Nephron progenitor cell (in vitro differentiated cells): ENCODE measurements around the gene ACTN4.

ENCODE experiments used
- DNase-seq: peaks from one replicate; pipeline ENCODE4 v3.0.0; 2021
- H3K27ac Mint-ChIP-seq: 2 replicates; pipeline ENCODE4 v1.8.0; 2021; ENCODE audit warnings: mild to moderate bottlenecking, moderate library complexity, mixed read lengths
- H3K27me3 Mint-ChIP-seq: 2 replicates; pipeline ENCODE4 v1.8.0; 2021; ENCODE audit warnings: mild to moderate bottlenecking, low read depth, mixed read lengths; ENCODE audit not compliant: poor library complexity
- H3K36me3 Mint-ChIP-seq: 2 replicates; pipeline ENCODE4 v1.8.0; 2021; ENCODE audit warnings: low read depth, mixed read lengths
- H3K4me1 Mint-ChIP-seq: 2 replicates; pipeline ENCODE4 v1.8.0; 2021; ENCODE audit warnings: mixed read lengths
- H3K4me3 Mint-ChIP-seq: 2 replicates; pipeline ENCODE4 v1.8.0; 2021; ENCODE audit warnings: mild to moderate bottlenecking, moderate library complexity, mixed read lengths
- H3K9me3 Mint-ChIP-seq: 2 replicates; pipeline ENCODE4 v1.8.0; 2021; ENCODE audit warnings: mild to moderate bottlenecking, moderate library complexity, mixed read lengths
- CTCF ChIP-seq: fragments of 200-600 bp; sonication (generic); IDR thresholded peaks from 2 replicates; pipeline ENCODE4 v1.5.0; 2021; ENCODE audit warnings: antibody characterized with exemption

ACTN4 gene

GRCh38 chr19:38740932-38741331, 93.5 kb downstream of the ACTN4 start:
- H3K4me1 Mint-ChIP-seq: peaks cover 7% of the 10 kb centered on the region

GRCh38 chr19:38741670-38742069, 94.2 kb downstream of the ACTN4 start:
- no peak for TF ChIP-seq CTCF
- Mint-ChIP-seq H3K9me3 (no peaks in the 10 kb centered on the region), H3K4me1 (peaks cover 7% of the 10 kb centered on the region), H3K4me3 (no peak overlapping the region), H3K27ac (peak overlapping the region; percentile 47), H3K27me3 (peaks cover 31% of the 10 kb centered on the region), H3K36me3 (no peaks in the 10 kb centered on the region)
- DNase-seq: no peak

More at GRCh38 chr19:38740932-38741331, 93.5 kb downstream of the ACTN4 start:
- no peaks in the 10 kb centered on the region for H3K9me3 Mint-ChIP-seq
- H3K36me3 Mint-ChIP-seq: no peaks in the 10 kb centered on the region
- H3K27ac Mint-ChIP-seq: no peak overlapping the region
- H3K4me3 Mint-ChIP-seq: no peak overlapping the region
- DNase-seq: no peak
- peaks cover 35% of the 10 kb centered on the region for H3K27me3 Mint-ChIP-seq
- no peak for TF ChIP-seq CTCF

GRCh38 chr19:38742296-38742695, 94.8 kb downstream of the ACTN4 start:
- DNase-seq: no peak
- Mint-ChIP-seq H3K4me3 (no peak overlapping the region), H3K9me3 (no peaks in the 10 kb centered on the region), H3K4me1 (peaks cover 7% of the 10 kb centered on the region), H3K27ac (no peak overlapping the region), H3K36me3 (no peaks in the 10 kb centered on the region), H3K27me3 (peaks cover 26% of the 10 kb centered on the region)
- TF ChIP-seq CTCF: no peak

DNA sequence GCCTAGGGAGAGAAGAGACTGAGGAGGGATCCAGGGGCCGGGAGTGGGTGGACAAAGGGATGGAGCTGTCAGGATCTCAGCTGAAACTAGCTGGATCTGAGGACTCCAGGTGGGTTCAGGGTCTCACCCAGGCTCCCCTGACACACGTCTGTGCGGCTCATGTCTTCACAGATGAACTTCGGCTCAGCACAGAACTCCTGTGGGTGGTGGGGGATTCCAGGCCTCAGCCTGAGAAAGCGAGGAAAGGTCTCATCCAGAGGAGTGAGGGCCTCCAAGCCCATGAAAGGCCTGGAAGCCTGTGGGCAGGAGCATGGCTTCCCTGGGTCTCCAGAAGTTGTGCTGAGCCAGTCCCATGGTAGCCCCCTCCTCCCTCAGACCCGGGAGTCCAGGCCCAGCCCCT, 95.5 kb downstream of the ACTN4 start:
- Mint-ChIP-seq H3K36me3 (no peaks in the 10 kb centered on the region), H3K27ac (no peak overlapping the region), H3K4me1 (peaks cover 2% of the 10 kb centered on the region), H3K4me3 (no peak overlapping the region), H3K27me3 (peaks cover 24% of the 10 kb centered on the region), H3K9me3 (no peaks in the 10 kb centered on the region)
- TF ChIP-seq CTCF: no peak
- DNase-seq: no peak

GRCh38 chr19:38743394-38744297, 96.2 kb downstream of the ACTN4 start:
- DNase-seq: no peak
- no peak for TF ChIP-seq CTCF
- peaks cover 23% of the 10 kb centered on the region for H3K27me3 Mint-ChIP-seq
- no peaks in the 10 kb centered on the region for H3K36me3 Mint-ChIP-seq
- H3K9me3 Mint-ChIP-seq: no peaks in the 10 kb centered on the region
- no peak overlapping the region for H3K27ac Mint-ChIP-seq
- H3K4me1 Mint-ChIP-seq: no peaks in the 10 kb centered on the region
- H3K4me3 Mint-ChIP-seq: no peak overlapping the region

- H3K27ac Mint-ChIP-seq: no peak within 1 kb of the TSS
- no peaks in the 10 kb centered on the region for H3K36me3 Mint-ChIP-seq
- peaks cover 21% of the 10 kb centered on the region for H3K27me3 Mint-ChIP-seq
- no peak for DNase-seq
- H3K4me3 Mint-ChIP-seq: no peak within 1 kb of the TSS
- H3K9me3 Mint-ChIP-seq: no peaks in the 10 kb centered on the region
- TF ChIP-seq CTCF: no peak
- no peaks in the 10 kb centered on the region for H3K4me1 Mint-ChIP-seq
Observed at GRCh38 chr19:38744298-38744681, 96.8 kb downstream of the ACTN4 start, which contains the start of gene CAPN12. Gene CAPN12 (minus strand): TSS chr19:38744474. CDS start chr19:38744165, 309 bp downstream.
